Lower leg skin (tissue), 4 donors: ENCODE data around the gene ITGA3. TPM values are rescaled to one million over a fixed set of nuclear protein-coding genes. Genes with fewer than 3 reads are reported as not detected.

Experiments used
- DNase-seq, 2 donors: peaks; one replicate each; pipeline ENCODE4 v3.0.0-alpha.2; 2019; ENCODE audit warnings: low spot score in 2 of 2
- H3K4me3 ChIP-seq: fragments of 200-600 bp; sonication (generic); 2 replicates; pipeline ENCODE4 v1.5.1; 2017; ENCODE audit warnings: mild to moderate bottlenecking, low read depth; ENCODE audit not compliant: poor library complexity, severe bottlenecking
- CTCF ChIP-seq, 3 donors: fragments of 450-650 bp; IDR thresholded peaks; one replicate each; pipeline ENCODE4 v1.5.1; 2016; ENCODE audit warnings: antibody characterized with exemption in 3 of 3, mild to moderate bottlenecking in 3 of 3, moderate library complexity in 2 of 3
- POLR2A ChIP-seq, 2 donors: fragments of 450-650 bp; IDR thresholded peaks; one replicate each; pipeline ENCODE4 v1.6.1; 2016 to 2017; ENCODE audit warnings: antibody characterized with exemption in 2 of 2, mild to moderate bottlenecking in 1 of 2, moderate library complexity in 1 of 2
- WGBS, 2 donors: methylation state at CpG; one replicate each; pipeline ENCODE4 v1.1.5; 2018; 5-methylcytosine and 5-hydroxymethylcytosine counted together
- intact Hi-C: fragments of 100-400 bp; cut with DNase I; formaldehyde crosslinking; loops from one replicate; pipeline ENCODE4 v1.15.0; 2023; ENCODE audit warnings: low total_unique reads
- total RNA-seq, 4 donors: library from RNA; depleted of rRNA; stranded (reverse); fragments of >200 nt; gene quantifications; one replicate each; pipeline ENCODE4 v1.1.0, GENCODE V29; 2016

The ITGA3 gene
- total RNA-seq, 4 donors from 2014 or later: 99.7 to 148 (median 121) TPM

- H3K4me3 ChIP-seq: no peak overlapping the region
- DNase-seq: no peak
- no peak for TF ChIP-seq CTCF (IDR thresholded peaks at IDR 0.05)
- TF ChIP-seq POLR2A (IDR thresholded peaks at IDR 0.05): no peak
- intact Hi-C loops: no loop called here
- 74 to 77% methylated on average over 4 to 6 of the region's 6 CpGs for WGBS, 2 donors
Observed at GRCh38 chr17:50132104-50132794, 76.3 kb downstream of the ITGA3 start.

GRCh38 chr17:50133028-50133768, 77.3 kb downstream of the ITGA3 start:
- intact Hi-C loops: no loop called here
- no peak overlapping the region for H3K4me3 ChIP-seq
- no peak for TF ChIP-seq CTCF (IDR thresholded peaks at IDR 0.05)
- TF ChIP-seq POLR2A (IDR thresholded peaks at IDR 0.05): no peak
- no peak for DNase-seq
- 43 to 59% methylated on average over 7 of the region's 7 CpGs for WGBS, 2 donors

GRCh38 chr17:50133769-50134099, 77.8 kb downstream of the ITGA3 start:
- WGBS, 2 donors: 27 to 41% methylated on average over 16 of the region's 16 CpGs
- intact Hi-C loops: no loop called here
- DNase-seq: no peak
- TF ChIP-seq POLR2A (IDR thresholded peaks at IDR 0.05): no peak
- no peak for TF ChIP-seq CTCF (IDR thresholded peaks at IDR 0.05)
- no peak overlapping the region for H3K4me3 ChIP-seq

GRCh38 chr17:50134206-50135110, 78.5 kb downstream of the ITGA3 start:
- no peak for DNase-seq
- intact Hi-C loops: no loop called here
- TF ChIP-seq CTCF (IDR thresholded peaks at IDR 0.05) (no peak), POLR2A (IDR thresholded peaks at IDR 0.05) (no peak)
- 65 to 72% methylated on average over 16 of the region's 16 CpGs for WGBS, 2 donors
- no peak overlapping the region for H3K4me3 ChIP-seq

- no peak overlapping the region for H3K4me3 ChIP-seq
- 84% methylated on average over 14 to 16 of the region's 16 CpGs for WGBS, 2 donors
- TF ChIP-seq CTCF (IDR thresholded peaks at IDR 0.05) (no peak), POLR2A (IDR thresholded peaks at IDR 0.05) (no peak)
- intact Hi-C loops: no loop called here
- no peak for DNase-seq
Observed at GRCh38 chr17:50135316-50136095, 79.6 kb downstream of the ITGA3 start.
